Dendritic cell treated with granulocyte-macrophage colony-stimulating factor and Interleukin-4, amounts not matched to agents 40 ng/mL and 50 ng/mL, for 4 days (primary cell): Measurements from ENCODE around the gene FOXM1.
"Not testable (repeated sequence)": the region's sequence is repeated elsewhere in the genome, so short reads cannot be mapped to it uniquely, and the experiment has no call there.

Experiments used
- H3K27ac Mint-ChIP-seq: one replicate; pipeline ENCODE4 v1.8.0; 2022; ENCODE audit warnings: mild to moderate bottlenecking, mixed read lengths
- H3K27me3 Mint-ChIP-seq: one replicate; pipeline ENCODE4 v1.8.0; 2022; ENCODE audit warnings: mild to moderate bottlenecking, mixed read lengths
- H3K36me3 Mint-ChIP-seq: one replicate; pipeline ENCODE4 v1.8.0; 2022; ENCODE audit warnings: low read depth, mixed read lengths
- H3K4me1 Mint-ChIP-seq: one replicate; pipeline ENCODE4 v1.8.0; 2022; ENCODE audit warnings: low read depth, mixed read lengths
- H3K4me3 Mint-ChIP-seq: one replicate; pipeline ENCODE4 v1.8.0; 2022; ENCODE audit warnings: mild to moderate bottlenecking, moderate library complexity, mixed read lengths
- H3K9me3 Mint-ChIP-seq: one replicate; pipeline ENCODE4 v1.8.0; 2022; ENCODE audit warnings: mixed read lengths
- intact Hi-C: fragments of 100-400 bp; cut with micrococcal nuclease; formaldehyde crosslinking; loops from one replicate; pipeline ENCODE4 v1.15.0; 2022

FOXM1 gene

GRCh38 chr12:2893007-2893406 is 16.0 kb upstream of the FOXM1 start:
- Mint-ChIP-seq H3K9me3 (no peaks in the 10 kb centered on the region), H3K27ac (no peak overlapping the region), H3K4me3 (no peak overlapping the region), H3K4me1 (peaks cover 17% of the 10 kb centered on the region), H3K27me3 (no peaks in the 10 kb centered on the region), H3K36me3 (peaks cover 17% of the 10 kb centered on the region)
- intact Hi-C loops: no loop called here

- Mint-ChIP-seq H3K4me1 (peaks cover 17% of the 10 kb centered on the region), H3K4me3 (no peak overlapping the region), H3K9me3 (no peaks in the 10 kb centered on the region), H3K36me3 (peaks cover 24% of the 10 kb centered on the region), H3K27me3 (no peaks in the 10 kb centered on the region), H3K27ac (no peak overlapping the region)
- intact Hi-C loops: no loop called here
Observed at GRCh38 chr12:2892246-2892645, 15.3 kb upstream of the FOXM1 start.

- no peaks in the 10 kb centered on the region for H3K9me3 Mint-ChIP-seq
- peak overlapping the region; percentile 71 for H3K27ac Mint-ChIP-seq
- intact Hi-C loops: no loop called here
- H3K4me1 Mint-ChIP-seq: peaks cover 17% of the 10 kb centered on the region
- H3K4me3 Mint-ChIP-seq: peak overlapping the region; percentile 81
- H3K36me3 Mint-ChIP-seq: peaks cover 28% of the 10 kb centered on the region
- no peaks in the 10 kb centered on the region for H3K27me3 Mint-ChIP-seq
Observed at GRCh38 chr12:2891240-2892053, 14.5 kb upstream of the FOXM1 start.

- Mint-ChIP-seq H3K27ac (peak within 1 kb of the TSS; percentile 71), H3K9me3 (no peaks in the 10 kb centered on the region), H3K4me1 (peaks cover 17% of the 10 kb centered on the region), H3K36me3 (peaks cover 35% of the 10 kb centered on the region), H3K27me3 (no peaks in the 10 kb centered on the region), H3K4me3 (peak within 1 kb of the TSS; percentile 81)
- intact Hi-C loops: loop anchor here (1.0 kb wide), 1 partner anchor 12 kb away; no protein-coding TSS in a partner anchor
Observed at GRCh38 chr12:2890388-2891239, 13.6 kb upstream of the FOXM1 start, which contains the start of gene TULP3. TSS of gene TULP3 (plus strand) at chr12:2890891. CDS start at chr12:2890948, 57 bp downstream.

- H3K27ac Mint-ChIP-seq: peak overlapping the region; percentile 71
- no peaks in the 10 kb centered on the region for H3K27me3 Mint-ChIP-seq
- peaks cover 20% of the 10 kb centered on the region for H3K4me1 Mint-ChIP-seq
- intact Hi-C loops: loop anchor here (1.0 kb wide), 1 partner anchor 12 kb away; no protein-coding TSS in a partner anchor
- no peaks in the 10 kb centered on the region for H3K9me3 Mint-ChIP-seq
- H3K36me3 Mint-ChIP-seq: peaks cover 41% of the 10 kb centered on the region
- peak overlapping the region; percentile 81 for H3K4me3 Mint-ChIP-seq
Observed at GRCh38 chr12:2890001-2890387, 13.0 kb upstream of the FOXM1 start.

- Mint-ChIP-seq H3K36me3 (peaks cover 59% of the 10 kb centered on the region), H3K27ac (no peak overlapping the region), H3K9me3 (no peaks in the 10 kb centered on the region), H3K4me1 (peaks cover 42% of the 10 kb centered on the region), H3K27me3 (no peaks in the 10 kb centered on the region), H3K4me3 (no peak overlapping the region)
- intact Hi-C loops: no loop called here
Observed at GRCh38 chr12:2886768-2887450, 9.9 kb upstream of the FOXM1 start.

GRCh38 chr12:2884810-2885209 is 7.8 kb upstream of the FOXM1 start:
- Mint-ChIP-seq H3K27ac (peak overlapping the region; percentile 66), H3K9me3 (no peaks in the 10 kb centered on the region), H3K4me1 (peaks cover 32% of the 10 kb centered on the region), H3K36me3 (peaks cover 63% of the 10 kb centered on the region), H3K27me3 (no peaks in the 10 kb centered on the region), H3K4me3 (no peak overlapping the region)
- intact Hi-C loops: loop anchor here (2.0 kb wide), 1 partner anchor 60 kb away; no protein-coding TSS in a partner anchor

- Mint-ChIP-seq H3K9me3 (no peaks in the 10 kb centered on the region), H3K4me1 (peaks cover 56% of the 10 kb centered on the region), H3K27ac (peak overlapping the region; percentile 92), H3K36me3 (peaks cover 51% of the 10 kb centered on the region), H3K4me3 (peak overlapping the region; percentile 48), H3K27me3 (no peaks in the 10 kb centered on the region)
- intact Hi-C loops: loop anchor here (2.0 kb wide), 1 partner anchor 67 kb away; the partner anchor contains the start of gene ITFG2
Observed at GRCh38 chr12:2879853-2880252, 2.9 kb upstream of the FOXM1 start.

GRCh38 chr12:2877953-2878732 is 1.2 kb upstream of the FOXM1 start:
- Mint-ChIP-seq H3K27ac (peak overlapping the region; percentile 92), H3K9me3 (no peaks in the 10 kb centered on the region), H3K4me1 (peaks cover 44% of the 10 kb centered on the region), H3K27me3 (no peaks in the 10 kb centered on the region), H3K4me3 (peak overlapping the region; percentile 85), H3K36me3 (peaks cover 38% of the 10 kb centered on the region)
- intact Hi-C loops: loop anchor here (1.0 to 2.0 kb wide), 2 partner anchors 12 to 65 kb away; partner anchors contain the start of genes ITFG2 and TULP3

GRCh38 chr12:2876431-2877046 is 435 bp downstream of the FOXM1 start:
- intact Hi-C loops: no loop called here
- Mint-ChIP-seq H3K36me3 (peaks cover 32% of the 10 kb centered on the region), H3K4me1 (peaks cover 36% of the 10 kb centered on the region), H3K4me3 (peak overlapping the region; percentile 82), H3K27ac (peak overlapping the region; percentile 92), H3K9me3 (no peaks in the 10 kb centered on the region), H3K27me3 (no peaks in the 10 kb centered on the region)

- H3K27me3 Mint-ChIP-seq, H3K4me3 Mint-ChIP-seq, H3K27ac Mint-ChIP-seq, intact Hi-C loops, H3K36me3 Mint-ChIP-seq, H3K4me1 Mint-ChIP-seq, H3K9me3 Mint-ChIP-seq: not testable (repeated sequence)
Observed at GRCh38 chr12:2868986-2869632, 7.9 kb downstream of the FOXM1 start.

- intact Hi-C loops: no loop called here
- H3K4me3 Mint-ChIP-seq: no peak overlapping the region
- H3K27ac Mint-ChIP-seq: no peak overlapping the region
- H3K9me3 Mint-ChIP-seq: no peaks in the 10 kb centered on the region
- no peaks in the 10 kb centered on the region for H3K4me1 Mint-ChIP-seq
- no peaks in the 10 kb centered on the region for H3K27me3 Mint-ChIP-seq
- H3K36me3 Mint-ChIP-seq: peaks cover 33% of the 10 kb centered on the region
Observed at GRCh38 chr12:2864198-2864597, 12.8 kb downstream of the FOXM1 start.
